ENCODE data around the gene DYRK1B. TPM values are rescaled to one million over a fixed set of nuclear protein-coding genes. Genes with fewer than 3 reads are reported as not detected.

The DYRK1B gene
- total RNA-seq, 2 experiments from 2014 or later, result 3.0 to 9.2 TPM

- Histone ChIP-seq H3K9me2 (ENCODE audit: insufficient read depth, low read length) (no peaks in the 10 kb centered on the region), H3K4me2 (ENCODE audit: low read length) (no peak overlapping the region), H3K9me3 (ENCODE audit: low read length) (no peaks in the 10 kb centered on the region), H4K20me1 (ENCODE audit: insufficient read depth, low read length) (no peaks in the 10 kb centered on the region), H3K4me3 (ENCODE audit: low read depth, low read length, poor library complexity, severe bottlenecking) (no peak overlapping the region), H3K36me3 (ENCODE audit: insufficient read depth, low read length) (no peaks in the 10 kb centered on the region), H3K79me2 (ENCODE audit: insufficient read depth, low read depth, low read length) (no peaks in the 10 kb centered on the region), H3K27ac (ENCODE audit: low read depth, low read length, poor library complexity, severe bottlenecking) (no peak overlapping the region), H3K4me1 (ENCODE audit: insufficient read depth, low read length, poor library complexity, severe bottlenecking) (no peaks in the 10 kb centered on the region), H2AFZ (ENCODE audit: low read length) (no peak overlapping the region)
- POLR2A ChIA-PET, result interaction anchor here (0.5 to 0.6 kb wide), 2 partner anchors 68 to 376 kb away, joined by 5 read pairs; no protein-coding TSS in a partner anchor
- no TSS peak for BruUV-seq (replicated peaks)
- CTCF ChIA-PET (ENCODE audit: unreplicated experiment), result interaction anchor here (1.0 kb wide), 1 partner anchor 100 kb away, joined by 3 read pairs; the partner anchor contains the start of gene PSMC4
- TF ChIP-seq, protein P1, sequence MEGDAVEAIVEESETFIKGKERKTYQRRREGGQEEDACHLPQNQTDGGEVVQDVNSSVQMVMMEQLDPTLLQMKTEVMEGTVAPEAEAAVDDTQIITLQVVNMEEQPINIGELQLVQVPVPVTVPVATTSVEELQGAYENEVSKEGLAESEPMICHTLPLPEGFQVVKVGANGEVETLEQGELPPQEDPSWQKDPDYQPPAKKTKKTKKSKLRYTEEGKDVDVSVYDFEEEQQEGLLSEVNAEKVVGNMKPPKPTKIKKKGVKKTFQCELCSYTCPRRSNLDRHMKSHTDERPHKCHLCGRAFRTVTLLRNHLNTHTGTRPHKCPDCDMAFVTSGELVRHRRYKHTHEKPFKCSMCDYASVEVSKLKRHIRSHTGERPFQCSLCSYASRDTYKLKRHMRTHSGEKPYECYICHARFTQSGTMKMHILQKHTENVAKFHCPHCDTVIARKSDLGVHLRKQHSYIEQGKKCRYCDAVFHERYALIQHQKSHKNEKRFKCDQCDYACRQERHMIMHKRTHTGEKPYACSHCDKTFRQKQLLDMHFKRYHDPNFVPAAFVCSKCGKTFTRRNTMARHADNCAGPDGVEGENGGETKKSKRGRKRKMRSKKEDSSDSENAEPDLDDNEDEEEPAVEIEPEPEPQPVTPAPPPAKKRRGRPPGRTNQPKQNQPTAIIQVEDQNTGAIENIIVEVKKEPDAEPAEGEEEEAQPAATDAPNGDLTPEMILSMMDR (conservative IDR thresholded peaks at IDR 0.05; ENCODE audit: low read length), result no peak
- TF ChIP-seq EZH2phosphoT487 (IDR thresholded peaks at IDR 0.05; ENCODE audit: borderline replicate concordance, low read depth, low read length), result no peak
- DNase-seq (ENCODE audit: low spot score), result no peak
- intact Hi-C loops (cut with micrococcal nuclease; ENCODE audit: unreplicated experiment), result no loop called here
These were observed 36.4 kb upstream of the DYRK1B start for GRCh38 chr19:39870171-39870971.

DNA sequence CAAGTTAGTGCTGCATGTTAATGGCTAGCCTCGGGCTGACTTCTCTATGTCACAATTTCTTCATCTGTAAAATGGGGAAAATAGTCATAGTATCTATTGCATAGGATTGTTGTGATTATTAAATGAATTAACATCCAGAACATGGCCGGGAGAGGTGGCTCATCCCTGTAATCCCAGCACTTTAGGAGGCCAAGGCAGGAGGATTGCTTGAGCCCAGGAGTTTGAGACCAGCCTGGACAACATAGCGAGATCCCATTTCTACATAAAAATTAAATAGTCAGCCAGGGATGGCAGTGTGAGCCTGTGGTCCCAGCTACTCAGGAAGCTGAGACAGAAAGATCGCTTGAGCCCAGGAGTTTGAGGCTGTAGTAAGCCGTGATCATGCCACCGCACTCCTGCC lies 34.0 kb upstream of the DYRK1B start:
- no peak for TF ChIP-seq EZH2phosphoT487 (IDR thresholded peaks at IDR 0.05; ENCODE audit: borderline replicate concordance, low read depth, low read length)
- TF ChIP-seq, protein P1 (conservative IDR thresholded peaks at IDR 0.05; ENCODE audit: low read length), result no peak
- Histone ChIP-seq H3K4me1 (ENCODE audit: insufficient read depth, low read length, poor library complexity, severe bottlenecking) (no peaks in the 10 kb centered on the region), H3K4me2 (ENCODE audit: low read length) (no peak overlapping the region), H3K27ac (ENCODE audit: low read depth, low read length, poor library complexity, severe bottlenecking) (no peak overlapping the region), H3K4me3 (ENCODE audit: low read depth, low read length, poor library complexity, severe bottlenecking) (no peak overlapping the region), H3K79me2 (ENCODE audit: insufficient read depth, low read depth, low read length) (no peaks in the 10 kb centered on the region), H3K9me2 (ENCODE audit: insufficient read depth, low read length) (no peaks in the 10 kb centered on the region), H3K36me3 (ENCODE audit: insufficient read depth, low read length) (no peaks in the 10 kb centered on the region), H2AFZ (ENCODE audit: low read length) (no peak overlapping the region), H4K20me1 (ENCODE audit: insufficient read depth, low read length) (no peaks in the 10 kb centered on the region), H3K9me3 (ENCODE audit: low read length) (no peaks in the 10 kb centered on the region)
- no peak for DNase-seq (ENCODE audit: low spot score)
- no TSS peak for BruUV-seq (replicated peaks)
- CTCF ChIA-PET (ENCODE audit: unreplicated experiment), result no interaction called here
- POLR2A ChIA-PET, result no interaction called here
- intact Hi-C loops (cut with micrococcal nuclease; ENCODE audit: unreplicated experiment), result no loop called here

- Histone ChIP-seq H3K27ac (ENCODE audit: low read depth, low read length, poor library complexity, severe bottlenecking) (no peak overlapping the region), H3K4me1 (ENCODE audit: insufficient read depth, low read length, poor library complexity, severe bottlenecking) (no peaks in the 10 kb centered on the region), H3K4me2 (ENCODE audit: low read length) (no peak overlapping the region), H3K4me3 (ENCODE audit: low read depth, low read length, poor library complexity, severe bottlenecking) (no peak overlapping the region), H3K9me2 (ENCODE audit: insufficient read depth, low read length) (no peaks in the 10 kb centered on the region), H3K79me2 (ENCODE audit: insufficient read depth, low read depth, low read length) (no peaks in the 10 kb centered on the region), H3K36me3 (ENCODE audit: insufficient read depth, low read length) (no peaks in the 10 kb centered on the region), H2AFZ (ENCODE audit: low read length) (no peak overlapping the region), H4K20me1 (ENCODE audit: insufficient read depth, low read length) (no peaks in the 10 kb centered on the region), H3K9me3 (ENCODE audit: low read length) (no peaks in the 10 kb centered on the region)
- CTCF ChIA-PET (ENCODE audit: unreplicated experiment), result no interaction called here
- DNase-seq (ENCODE audit: low spot score), result no peak
- BruUV-seq (replicated peaks), result no TSS peak
- TF ChIP-seq EZH2phosphoT487 (IDR thresholded peaks at IDR 0.05; ENCODE audit: borderline replicate concordance, low read depth, low read length), result no peak
- intact Hi-C loops (cut with micrococcal nuclease; ENCODE audit: unreplicated experiment), result no loop called here
- POLR2A ChIA-PET, result no interaction called here
These were observed 33.2 kb upstream of the DYRK1B start for GRCh38 chr19:39867133-39867532.

Measured in OCI-LY7 (cell line).